HG02938 (cell line): ENCODE data around the gene YES1.
"Not testable (repeated sequence)": the region's sequence is repeated elsewhere in the genome, so short reads cannot be mapped to it uniquely, and the experiment has no call there.

Experiments used
- ATAC-seq: cut with Tn5 transposase; IDR thresholded peaks from one replicate; pipeline ENCODE4 v1.9.1; 2021; ENCODE audit warnings: mild to moderate bottlenecking, moderate library complexity; ENCODE audit not compliant: unreplicated experiment

The YES1 gene

GRCh38 chr18:785242-785641 is 26.8 kb downstream of the YES1 start:
- ATAC-seq = no peak

- no peak for ATAC-seq
These were observed 27.4 kb downstream of the YES1 start for GRCh38 chr18:784470-785172.

GRCh38 chr18:778194-778927 is 33.7 kb downstream of the YES1 start:
- ATAC-seq = no peak

- ATAC-seq = no peak
These were observed 35.0 kb downstream of the YES1 start for GRCh38 chr18:777021-777420.

GRCh38 chr18:776044-776443 is 36.0 kb downstream of the YES1 start:
- ATAC-seq = not testable (repeated sequence)

- ATAC-seq = no peak
These were observed 37.2 kb downstream of the YES1 start for GRCh38 chr18:774811-775210.

- no peak for ATAC-seq
These were observed 37.9 kb downstream of the YES1 start for GRCh38 chr18:773980-774624.

GRCh38 chr18:770583-770961 is 41.5 kb downstream of the YES1 start:
- no peak for ATAC-seq

GRCh38 chr18:767961-768360 is 44.1 kb downstream of the YES1 start:
- ATAC-seq = no peak

- ATAC-seq = no peak
These were observed 44.8 kb downstream of the YES1 start for GRCh38 chr18:767084-767882.

GRCh38 chr18:766550-766860 is 45.5 kb downstream of the YES1 start:
- ATAC-seq = no peak

GRCh38 chr18:765764-766549 is 46.1 kb downstream of the YES1 start:
- ATAC-seq = no peak

- not testable (repeated sequence) for ATAC-seq
These were observed 52.2 kb downstream of the YES1 start for GRCh38 chr18:759864-760263.

GRCh38 chr18:755506-755905 is 56.5 kb downstream of the YES1 start:
- ATAC-seq = no peak

GRCh38 chr18:754656-755055 is 57.4 kb downstream of the YES1 start:
- ATAC-seq = no peak

- ATAC-seq = no peak
These were observed 61.6 kb downstream of the YES1 start for GRCh38 chr18:750456-750855.

- no peak for ATAC-seq
These were observed 67.0 kb downstream of the YES1 start for GRCh38 chr18:744832-745597.

GRCh38 chr18:741931-742512 is 70.0 kb downstream of the YES1 start:
- ATAC-seq = peak; percentile 93

- ATAC-seq = no peak
These were observed 79.7 kb downstream of the YES1 start for GRCh38 chr18:732371-732770.

GRCh38 chr18:731185-731584 is 80.9 kb downstream of the YES1 start:
- no peak for ATAC-seq
